Cardiac septum (tissue), 1 donor: Measurements from ENCODE around the gene PAM16. TPM values are rescaled to one million over a fixed set of nuclear protein-coding genes. Genes with fewer than 3 reads are reported as not detected.
"Not testable (repeated sequence)": the region's sequence is repeated elsewhere in the genome, so short reads cannot be mapped to it uniquely, and the experiment has no call there.

ENCODE experiments used
- DNase-seq: peaks from one replicate; pipeline ENCODE4 v3.0.0-alpha.2; 2020; ENCODE audit warnings: low spot score
- intact Hi-C: fragments of 100-400 bp; cut with DNase I; formaldehyde crosslinking; loops from one replicate; pipeline ENCODE4 v1.14.0; 2022
- total RNA-seq: library from RNA; stranded (reverse); fragmentation: NEBNext Ultra II Directional; extraction: Animal tissue kit (Norgen Biotek cat#: 25700); gene quantifications from one replicate; pipeline ENCODE4 v1.2.1, GENCODE V29; 2021
- donor health status: DM: no; HTN: no; CAD: no.

Gene PAM16
- total RNA-seq, 1 donor from 2014 or later = 43.3 TPM

DNA sequence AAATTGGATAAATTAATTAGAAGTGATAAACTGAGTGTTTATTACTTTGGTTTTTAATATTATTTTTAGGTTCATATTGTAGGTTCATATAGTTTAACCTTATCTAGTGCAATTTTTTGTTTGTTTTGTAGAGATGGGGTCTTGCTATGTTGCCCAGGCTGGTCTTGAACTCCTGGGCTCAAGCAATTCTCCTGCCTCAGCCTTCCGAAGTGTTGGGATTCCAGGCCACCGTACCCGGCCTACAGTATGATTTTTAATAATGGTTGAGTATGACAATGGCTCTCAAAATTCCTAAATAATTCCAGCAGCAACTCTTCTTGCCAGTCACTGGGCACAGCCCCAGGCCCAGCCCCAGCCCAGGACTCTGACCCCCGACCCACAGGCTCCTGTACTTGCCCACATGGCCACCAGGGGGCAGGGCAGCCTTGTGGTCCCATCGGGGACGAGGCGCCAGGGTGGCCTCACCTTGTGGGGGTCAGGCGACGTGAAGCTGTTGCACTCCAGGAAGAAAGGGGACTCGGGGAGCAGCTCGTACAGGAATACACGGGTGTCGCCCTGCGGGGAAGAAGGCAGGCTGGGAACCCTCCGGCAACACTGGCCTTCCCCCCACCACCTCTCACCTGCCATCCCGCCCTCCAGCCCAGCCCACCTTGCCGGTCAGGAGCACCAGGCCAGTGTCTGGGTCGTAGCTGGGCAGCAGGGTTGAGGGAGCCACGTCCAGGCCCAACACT lies 7.9 kb upstream of the PAM16 start:
- intact Hi-C loops = loop anchor here (1.0 kb wide), 1 partner anchor 42 kb away; no protein-coding TSS in a partner anchor
- DNase-seq = peak; percentile 83

DNA sequence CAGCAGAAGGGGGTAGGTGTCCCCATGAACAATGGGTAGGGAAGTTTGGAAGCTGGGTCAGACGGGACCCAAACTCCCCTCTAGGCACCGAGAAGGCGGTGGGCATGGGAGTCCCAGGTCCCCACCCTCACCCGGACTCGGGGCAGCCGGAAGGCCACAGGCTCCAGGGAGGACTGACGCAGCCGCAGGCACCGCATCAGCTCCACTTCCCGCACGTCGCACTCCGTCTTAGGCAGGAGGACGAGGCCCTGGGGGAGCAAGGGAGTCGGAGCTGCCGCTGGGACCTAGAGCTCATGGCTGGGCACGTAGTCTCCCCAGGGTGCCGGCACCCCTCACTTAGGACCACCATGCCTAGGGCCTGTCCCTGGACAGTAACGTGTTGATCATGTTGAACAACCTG lies 7.1 kb upstream of the PAM16 start:
- intact Hi-C loops = no loop called here
- DNase-seq = no peak

- DNase-seq = no peak
- intact Hi-C loops = no loop called here
Observed at GRCh38 chr16:4356820-4357219, 5.7 kb upstream of the PAM16 start.

GRCh38 chr16:4354512-4355409 lies 3.6 kb upstream of the PAM16 start:
- intact Hi-C loops = no loop called here
- DNase-seq = no peak

DNA sequence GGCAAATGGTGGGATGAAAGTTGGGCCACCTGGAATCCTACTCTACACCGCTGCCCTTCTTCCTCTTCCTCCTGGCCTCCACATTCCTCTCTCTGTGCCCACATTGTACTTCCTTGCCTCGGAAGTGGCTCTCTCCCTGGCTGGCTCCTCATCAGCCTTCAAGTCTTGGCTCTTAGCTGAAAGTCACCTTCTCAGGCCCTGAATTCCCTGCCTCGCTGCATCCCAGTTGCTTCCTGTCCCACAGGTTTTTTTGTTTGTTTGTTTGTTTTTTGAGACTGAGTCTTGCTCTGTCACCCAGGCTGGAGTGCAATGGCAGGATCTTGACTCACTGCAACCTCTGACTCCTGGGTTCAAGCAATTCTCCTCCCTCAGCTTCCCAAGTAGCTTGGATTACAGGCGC lies 2.6 kb upstream of the PAM16 start:
- intact Hi-C loops = no loop called here
- DNase-seq = no peak

- DNase-seq = no peak
- intact Hi-C loops = no loop called here
Observed at GRCh38 chr16:4352843-4353242, 1.7 kb upstream of the PAM16 start.

DNA sequence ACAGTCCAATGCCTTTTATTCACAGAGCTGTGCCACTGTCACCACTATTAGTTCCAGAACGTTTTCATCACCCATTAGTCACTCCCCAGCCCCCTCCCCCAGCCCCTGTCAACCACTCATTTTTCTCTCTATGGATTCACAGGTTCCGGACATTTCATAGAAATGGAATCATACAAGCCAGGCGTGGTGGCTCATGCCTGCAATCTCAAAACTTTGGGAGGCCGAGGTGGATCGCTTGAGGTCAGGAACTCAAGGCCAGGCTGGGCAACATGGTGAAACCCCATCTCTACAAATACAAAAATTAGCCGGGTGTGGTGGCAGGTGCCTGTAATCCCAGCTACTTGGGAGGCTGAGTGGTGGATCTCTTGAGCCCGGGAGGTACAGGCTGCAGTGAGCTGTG lies 759 bp upstream of the PAM16 start:
- intact Hi-C loops = no loop called here
- DNase-seq = no peak

DNA sequence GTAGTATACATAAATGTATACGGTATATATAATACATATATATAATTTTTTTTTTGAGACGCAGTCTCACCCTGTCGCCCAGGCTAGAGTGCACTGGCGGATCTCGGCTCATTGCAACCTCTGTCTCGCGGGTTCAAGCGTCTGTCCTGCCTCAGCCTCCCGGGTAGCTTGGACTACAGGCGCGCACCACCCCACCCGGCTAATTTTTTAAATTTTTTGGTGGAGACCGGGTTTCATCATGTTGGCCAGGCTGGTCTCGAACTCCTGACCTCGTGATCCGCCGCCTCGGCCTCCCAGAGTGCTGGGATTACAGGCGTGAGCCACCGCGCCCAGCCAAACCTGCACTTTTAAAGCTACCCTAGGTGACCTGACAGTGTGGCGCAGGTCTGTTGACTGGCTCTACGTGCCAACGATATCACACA lies 745 bp downstream of the PAM16 start:
- intact Hi-C loops = no loop called here
- no peak for DNase-seq

DNA sequence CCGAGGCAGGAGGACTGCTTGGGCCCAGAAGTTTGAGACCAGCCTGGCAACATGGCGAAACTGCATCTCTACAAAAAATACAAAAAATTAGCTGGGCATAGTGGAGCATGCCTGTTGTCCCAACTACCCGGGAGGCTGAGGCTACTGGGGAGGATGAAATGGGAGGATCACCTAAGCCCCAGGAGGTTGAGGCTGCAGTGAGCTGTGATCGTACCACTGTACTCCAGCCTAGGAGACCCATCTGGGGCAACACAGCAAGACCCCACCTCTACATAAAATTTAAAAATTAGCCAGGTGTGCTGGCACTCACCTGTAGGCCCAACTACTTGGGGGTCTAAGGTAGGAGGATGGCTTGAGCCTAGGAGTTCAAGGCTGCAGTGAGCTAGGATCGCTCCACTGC lies 1.8 kb downstream of the PAM16 start:
- intact Hi-C loops = no loop called here
- no peak for DNase-seq

- intact Hi-C loops = no loop called here
- DNase-seq = no peak
Observed at GRCh38 chr16:4347765-4348509, 3.2 kb downstream of the PAM16 start.

- intact Hi-C loops = no loop called here
Observed at GRCh38 chr16:4347010-4347409, 4.1 kb downstream of the PAM16 start.

DNA sequence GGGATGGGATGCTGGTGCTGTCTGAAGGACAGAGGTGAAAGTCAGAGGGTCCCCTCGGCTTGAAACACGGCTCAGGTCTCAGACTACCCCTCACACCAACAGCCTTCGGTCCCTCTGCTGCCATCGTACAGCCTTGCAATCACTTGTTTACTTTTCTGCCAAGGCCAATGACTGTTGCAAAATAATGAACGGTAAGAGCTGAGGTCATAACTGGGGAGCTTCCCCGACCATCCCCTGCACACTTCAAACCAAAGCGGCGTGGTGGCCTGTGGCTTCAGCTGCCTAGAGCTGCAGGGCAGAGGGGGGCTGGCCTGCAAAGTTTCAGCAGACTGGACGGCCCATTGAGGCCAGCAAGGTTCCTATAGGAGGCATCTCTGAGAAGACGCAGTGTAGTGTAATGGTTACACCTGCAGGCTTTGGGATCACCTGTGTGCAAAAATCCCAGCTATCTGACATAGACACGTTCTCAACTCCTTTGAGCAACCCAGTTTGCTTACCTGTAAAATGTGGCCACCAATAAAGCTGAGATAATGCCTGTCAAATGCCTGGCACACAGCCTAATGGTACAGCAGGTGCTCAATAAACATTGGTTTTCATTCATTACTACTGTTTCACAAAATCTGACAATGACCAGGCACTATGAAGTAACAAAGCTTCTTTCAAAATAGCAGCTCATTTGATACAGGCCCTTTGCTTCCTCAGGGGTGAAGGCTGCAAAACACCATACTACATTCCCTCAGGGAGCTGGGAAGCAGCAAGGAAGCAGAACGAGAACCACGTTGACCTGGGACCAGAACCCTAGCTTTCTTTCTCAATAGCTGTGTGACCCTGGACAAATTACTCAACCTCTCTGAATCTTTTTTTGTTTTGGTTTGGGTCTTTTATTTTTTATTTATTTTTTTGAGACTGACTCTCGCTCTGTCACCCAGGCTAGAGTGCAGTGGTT lies 5.0 kb downstream of the PAM16 start:
- DNase-seq = no peak
- intact Hi-C loops = no loop called here

More at GRCh38 chr16:4347010-4347409, 4.1 kb downstream of the PAM16 start:
- no peak for DNase-seq

GRCh38 chr16:4344983-4345835 lies 5.9 kb downstream of the PAM16 start:
- intact Hi-C loops = no loop called here
- DNase-seq = no peak

- DNase-seq, intact Hi-C loops: not testable (repeated sequence)
Observed at GRCh38 chr16:4344300-4344982, 6.7 kb downstream of the PAM16 start.

DNA sequence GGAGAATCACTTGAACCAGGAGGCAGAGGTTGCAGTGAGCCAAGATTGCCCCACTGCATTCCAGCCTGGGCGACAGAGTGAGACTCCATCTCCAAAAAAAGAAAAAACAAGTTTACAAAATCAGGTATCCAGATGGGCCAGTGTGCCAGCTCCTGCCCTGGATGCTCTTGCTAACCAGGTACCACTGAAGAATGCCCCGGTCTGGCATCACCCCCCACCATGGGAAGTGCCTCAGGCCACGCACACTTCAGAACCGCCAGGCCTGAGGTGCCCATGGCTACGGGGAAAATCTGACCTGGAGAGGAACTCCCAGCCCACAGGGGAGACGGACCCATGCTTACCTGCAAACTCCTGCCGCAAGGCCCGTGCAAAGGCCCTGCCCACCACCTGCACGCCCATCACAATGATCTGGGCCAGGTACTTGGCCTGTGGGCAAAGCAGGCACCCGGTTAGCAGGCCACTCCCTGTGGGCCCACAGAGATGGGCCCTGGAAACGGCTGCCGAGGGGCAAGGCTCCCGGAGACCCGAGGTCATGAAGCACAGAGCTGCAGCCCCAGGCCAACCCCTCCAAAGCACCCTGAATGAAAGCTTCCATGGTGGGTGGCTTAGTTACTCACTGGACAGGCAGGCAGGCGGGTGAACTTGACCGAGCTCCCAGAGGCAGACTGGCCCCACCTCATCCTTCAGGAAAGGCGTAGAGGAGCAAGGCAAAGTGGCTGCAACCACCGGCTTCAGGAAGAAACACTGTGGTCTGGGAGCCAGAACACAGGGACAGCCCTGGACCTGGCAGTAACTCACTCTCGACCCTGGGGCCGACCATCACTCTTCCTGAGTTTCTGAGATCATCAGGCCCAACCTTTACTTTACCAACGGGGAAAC lies 8.0 kb downstream of the PAM16 start:
- intact Hi-C loops = no loop called here
- no peak for DNase-seq

GRCh38 chr16:4341250-4341649 lies 9.9 kb downstream of the PAM16 start:
- DNase-seq = no peak
- intact Hi-C loops = no loop called here

DNA sequence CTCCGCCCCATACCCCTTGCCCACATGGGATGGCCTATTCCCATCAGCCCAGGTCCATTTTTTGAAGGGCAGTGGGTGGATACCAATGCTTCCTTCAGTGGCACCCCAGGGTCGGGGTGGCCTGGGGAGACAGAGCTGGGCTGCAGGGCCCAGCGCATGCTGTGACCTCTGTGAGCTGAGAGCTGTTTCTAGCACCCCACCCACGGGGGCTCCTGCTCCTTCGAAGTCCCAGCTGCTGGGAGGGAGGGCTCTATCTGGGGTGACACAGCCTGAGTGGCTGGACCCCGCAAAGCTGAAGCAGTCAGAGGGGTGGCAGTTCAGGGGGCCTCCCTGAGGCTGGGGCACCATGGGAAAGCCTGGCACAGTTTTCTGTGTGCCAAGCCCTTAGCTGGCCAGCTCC lies 10.7 kb downstream of the PAM16 start:
- intact Hi-C loops = no loop called here

More for the DNA sequence above, 10.7 kb downstream of the PAM16 start:
- no peak for DNase-seq
